GM18520 (cell line): ENCODE results near the gene NOVA2.

Source experiments
- ATAC-seq: cut with Tn5 transposase; IDR thresholded peaks from one replicate; pipeline ENCODE4 v1.9.1; 2021; ENCODE audit not compliant: unreplicated experiment

Gene NOVA2

DNA sequence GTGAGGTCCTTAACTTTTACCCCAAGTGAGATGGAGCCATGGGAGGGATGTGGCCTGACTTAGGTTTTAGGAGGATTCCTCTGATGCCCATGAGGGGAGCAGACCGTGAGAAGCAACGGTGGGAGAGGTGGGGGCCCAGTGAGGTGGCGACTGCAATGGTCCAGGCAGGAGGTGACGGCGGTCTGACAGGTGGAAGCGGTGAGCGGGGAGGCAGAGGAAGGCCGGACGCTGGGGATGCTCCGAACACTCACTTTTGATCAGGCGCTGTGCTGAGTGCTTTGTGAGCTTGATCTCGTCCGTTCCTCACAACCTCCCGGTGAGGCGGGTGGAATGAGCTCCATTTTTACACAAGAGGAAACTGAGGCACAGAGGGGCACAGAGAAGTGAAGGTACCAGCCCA is 11.6 kb downstream of the NOVA2 start:
- no peak for ATAC-seq

DNA sequence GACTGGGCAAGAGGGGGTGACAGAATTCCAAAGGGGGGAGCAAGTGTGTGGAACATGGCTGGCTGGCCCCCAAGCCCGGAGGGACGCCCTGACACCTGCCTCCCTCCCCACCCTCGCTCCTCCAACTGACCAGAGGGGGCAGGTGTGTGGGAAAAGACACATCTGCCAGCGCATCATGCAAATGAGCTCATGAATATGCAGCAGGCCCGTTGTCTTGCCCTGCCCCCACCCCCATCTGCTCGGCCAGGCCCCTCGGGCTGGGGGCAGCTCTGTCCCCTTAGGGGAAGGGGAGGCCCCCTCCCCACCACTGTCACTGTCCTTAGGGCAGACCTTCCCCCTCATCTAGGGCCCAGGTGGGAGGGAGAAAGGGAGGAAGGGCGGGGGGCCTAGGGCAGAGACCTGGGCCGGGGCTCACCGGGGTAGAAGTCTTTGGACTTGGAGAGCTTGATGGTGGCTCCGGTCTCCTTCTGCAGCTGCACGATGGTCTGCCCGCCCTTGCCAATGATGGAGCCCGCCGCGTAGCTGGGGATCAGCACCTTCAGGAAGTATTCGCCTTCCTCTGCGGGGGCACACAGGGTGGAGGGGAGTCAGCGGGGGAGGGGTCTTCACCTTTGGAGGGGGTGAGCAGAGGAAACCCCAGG is 12.9 kb downstream of the NOVA2 start:
- no peak for ATAC-seq

DNA sequence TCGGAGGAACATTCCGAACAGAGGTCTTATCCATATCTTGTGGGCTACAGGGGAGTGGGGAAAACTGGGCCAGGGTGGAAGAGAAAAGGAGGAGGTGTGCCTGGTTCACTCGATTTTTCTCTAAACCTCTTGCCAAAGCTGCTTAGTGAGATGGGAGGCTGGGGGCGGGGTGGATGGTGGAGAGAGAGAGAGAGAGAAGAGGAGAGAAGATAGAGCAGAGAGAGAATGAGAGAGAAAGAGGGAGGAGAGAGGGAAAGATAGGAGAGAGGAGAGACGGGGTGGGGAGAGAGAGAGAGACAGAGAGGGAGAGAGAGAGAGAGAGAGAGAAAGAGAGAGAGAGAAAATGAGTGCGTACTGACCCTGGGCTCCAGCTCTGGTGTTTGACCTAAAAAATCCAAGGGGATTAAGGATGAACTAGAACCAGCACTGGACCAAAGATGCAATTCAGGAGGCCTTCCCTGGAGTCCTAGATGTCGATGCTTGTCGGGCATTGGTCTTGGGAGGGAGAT is 14.1 kb downstream of the NOVA2 start:
- ATAC-seq, result no peak

DNA sequence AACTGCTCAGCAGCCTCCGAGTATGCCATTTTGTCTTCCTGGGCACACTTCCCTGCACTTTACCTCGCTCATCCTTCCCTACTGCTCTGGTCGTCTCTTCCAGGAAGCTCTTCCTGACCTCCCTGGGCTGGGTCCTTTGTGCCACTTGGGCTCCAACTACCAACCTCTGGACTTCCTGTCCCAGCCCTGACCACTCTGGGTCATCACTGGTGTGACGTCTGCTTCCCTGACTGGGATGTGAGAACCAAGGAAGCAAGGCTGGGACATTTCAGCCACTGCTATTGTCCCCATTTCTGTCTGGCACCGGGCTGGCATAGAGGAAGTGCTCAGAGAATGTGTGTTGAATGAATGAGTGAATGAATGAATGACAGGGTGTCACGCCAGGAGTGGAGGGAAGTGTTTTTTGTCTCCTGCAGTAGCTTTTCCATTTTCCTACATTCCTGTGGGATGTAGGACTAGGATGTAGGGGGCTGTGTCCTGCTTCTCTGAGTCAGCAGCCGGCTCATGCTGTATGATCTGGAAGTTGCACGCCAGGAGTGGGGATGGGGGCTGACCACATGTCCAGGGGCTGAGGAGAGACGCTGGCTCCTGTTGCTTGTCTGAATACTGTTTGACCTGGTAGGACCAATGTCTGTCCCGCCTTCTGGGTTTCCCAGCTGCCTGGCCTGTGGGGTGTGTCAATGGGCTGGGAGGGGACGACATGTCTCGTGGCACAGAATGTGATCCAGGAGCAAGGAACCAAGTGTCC is 14.7 kb downstream of the NOVA2 start:
- ATAC-seq, result no peak

DNA sequence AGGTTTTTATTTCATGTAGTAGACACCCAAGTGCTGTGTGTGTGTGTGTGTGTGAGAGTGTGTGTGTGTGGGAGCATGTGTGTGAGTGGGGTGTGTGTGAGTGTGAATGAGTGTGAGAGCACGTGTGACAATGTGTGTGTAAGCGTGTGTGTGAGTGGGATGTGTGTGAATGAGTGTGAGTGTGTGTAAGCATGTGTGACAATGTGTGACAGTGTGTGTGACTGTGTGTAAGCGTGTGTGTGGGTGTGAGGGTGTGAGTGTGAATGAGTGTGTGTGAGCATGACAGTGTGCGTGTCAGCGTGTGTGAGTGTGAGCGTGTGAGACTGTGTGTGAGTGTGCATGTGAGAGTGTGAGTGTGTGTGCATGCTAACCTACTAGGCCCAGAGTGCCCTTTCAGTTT is 15.3 kb downstream of the NOVA2 start:
- ATAC-seq, result no peak

DNA sequence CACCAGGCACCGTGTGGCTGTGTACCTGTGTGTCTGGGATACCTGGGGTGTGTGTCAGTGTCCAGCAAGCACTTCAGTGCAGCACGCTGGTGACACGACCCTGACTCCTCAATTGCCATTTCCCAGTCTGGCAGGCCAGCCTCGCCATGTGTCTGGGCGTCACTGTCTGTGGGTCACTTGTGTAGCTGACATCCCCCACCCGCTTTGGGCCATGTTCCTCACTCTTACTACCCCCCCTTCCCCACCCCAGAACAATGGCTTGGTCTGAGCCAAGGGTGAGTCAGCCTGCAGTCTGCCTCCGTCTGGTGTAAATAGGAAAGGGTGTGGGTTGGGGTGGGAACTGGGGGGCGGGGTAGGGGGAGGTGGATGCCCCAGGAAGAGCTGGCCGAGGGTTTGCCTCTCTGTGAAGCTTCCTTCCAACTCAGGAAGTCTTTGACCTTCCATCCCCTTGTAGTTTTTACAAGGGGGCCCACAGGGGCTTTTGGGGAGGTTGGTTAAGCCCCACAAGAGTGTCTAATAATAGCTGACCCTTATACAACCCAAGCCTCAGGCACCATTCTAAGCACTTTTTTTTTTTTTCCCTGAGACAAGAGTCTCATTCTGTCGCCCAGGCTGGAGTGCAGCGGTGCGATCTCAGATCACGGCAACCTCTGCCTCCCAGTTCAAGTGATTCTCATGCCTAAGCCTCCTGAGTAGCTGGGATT is 17.6 kb downstream of the NOVA2 start:
- ATAC-seq, result no peak

DNA sequence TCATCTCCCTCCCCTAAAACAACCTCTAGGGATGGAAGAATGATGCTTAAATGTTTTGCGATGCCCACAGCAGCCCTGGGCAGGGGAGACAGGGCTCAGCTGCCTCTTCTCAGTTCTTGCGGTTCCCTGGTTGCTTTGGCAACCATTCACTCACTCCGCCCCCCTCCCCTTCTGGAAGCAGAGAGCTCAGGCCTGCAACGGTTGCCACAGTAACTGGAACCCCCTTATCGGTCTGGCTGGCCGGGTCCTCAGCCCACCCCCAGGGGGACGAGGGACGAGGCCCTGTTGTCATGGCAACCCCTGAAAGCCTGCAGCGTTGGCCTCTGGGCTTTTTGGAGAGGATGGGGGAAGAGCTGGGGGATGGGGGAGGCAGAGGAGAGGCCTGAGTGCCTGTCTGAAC is 19.5 kb downstream of the NOVA2 start:
- ATAC-seq, result no peak

DNA sequence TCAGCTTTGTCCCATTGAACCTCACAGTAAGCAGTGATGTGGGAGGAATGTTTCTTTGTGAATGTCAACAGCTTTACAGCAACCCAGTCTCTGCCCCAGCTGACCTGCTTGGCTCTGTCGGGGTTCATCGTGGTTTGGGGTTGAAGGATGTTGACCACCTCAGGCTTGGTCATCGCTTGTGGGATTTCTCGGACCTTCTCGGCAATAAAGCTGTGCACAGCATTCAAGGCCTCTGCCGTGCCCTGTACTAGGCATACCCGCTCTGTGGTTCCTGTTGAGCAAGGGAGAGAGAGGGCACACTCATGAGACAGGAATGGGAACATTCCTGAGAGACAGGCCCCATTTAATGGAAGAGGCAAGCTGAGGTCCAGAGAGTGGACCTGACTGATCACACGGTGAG is 20.0 kb downstream of the NOVA2 start:
- ATAC-seq, result no peak

DNA sequence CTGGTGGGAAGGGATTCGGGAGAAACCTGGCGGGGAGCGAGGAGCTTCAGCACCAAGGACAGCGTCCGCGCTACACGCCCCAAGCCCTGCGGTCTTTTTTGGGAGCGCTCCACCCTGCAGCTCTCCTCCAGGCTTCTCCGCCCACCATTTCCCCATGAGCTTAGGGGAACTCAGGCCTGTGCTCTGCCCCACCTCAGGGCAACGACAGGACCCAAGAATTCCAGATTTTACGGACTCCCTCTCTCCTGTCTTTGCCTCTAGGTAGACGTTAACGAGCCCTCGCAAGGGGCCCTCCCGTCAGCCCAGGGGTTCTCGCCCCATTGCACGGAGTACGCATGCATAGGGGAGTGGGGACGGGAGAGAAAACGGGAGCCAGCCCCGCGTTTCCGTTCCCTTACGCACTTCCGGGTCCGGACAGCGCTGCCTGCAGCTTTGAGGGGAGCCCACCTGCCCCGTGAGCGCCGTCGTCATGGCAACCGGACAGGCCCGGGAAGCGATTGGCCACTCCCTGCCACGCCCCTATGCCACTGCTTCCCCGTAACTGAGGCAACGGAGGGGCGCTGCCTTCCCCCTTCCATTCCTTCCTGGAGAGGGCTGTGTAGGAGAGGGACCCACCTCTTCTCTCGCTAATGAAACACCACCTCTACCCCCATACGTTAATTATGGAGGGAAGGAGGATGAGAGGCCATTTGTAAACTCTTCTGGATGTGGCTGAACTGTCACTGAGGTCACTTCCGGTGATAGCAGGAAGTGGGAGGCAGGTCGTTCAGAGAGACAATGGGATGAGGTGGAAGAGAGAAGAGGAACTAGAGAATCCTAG is 20.8 kb downstream of the NOVA2 start:
- no peak for ATAC-seq

DNA sequence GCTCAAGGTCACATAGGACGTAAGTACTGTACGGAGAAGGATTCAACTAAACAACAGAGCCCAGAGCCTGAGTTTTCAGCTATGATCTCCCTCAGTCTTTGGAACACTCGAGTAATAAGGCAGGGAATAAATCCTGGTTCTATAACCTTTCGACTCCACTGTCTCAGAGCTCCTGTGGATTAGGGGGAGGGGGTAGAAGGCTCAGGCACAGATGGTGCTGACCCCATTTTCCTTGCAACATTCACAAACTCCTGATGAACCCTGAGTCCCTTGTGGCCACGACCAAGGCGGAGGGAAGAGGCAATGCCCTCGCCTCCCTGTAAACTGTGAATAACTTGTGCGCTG is 21.4 kb downstream of the NOVA2 start:
- no peak for ATAC-seq

DNA sequence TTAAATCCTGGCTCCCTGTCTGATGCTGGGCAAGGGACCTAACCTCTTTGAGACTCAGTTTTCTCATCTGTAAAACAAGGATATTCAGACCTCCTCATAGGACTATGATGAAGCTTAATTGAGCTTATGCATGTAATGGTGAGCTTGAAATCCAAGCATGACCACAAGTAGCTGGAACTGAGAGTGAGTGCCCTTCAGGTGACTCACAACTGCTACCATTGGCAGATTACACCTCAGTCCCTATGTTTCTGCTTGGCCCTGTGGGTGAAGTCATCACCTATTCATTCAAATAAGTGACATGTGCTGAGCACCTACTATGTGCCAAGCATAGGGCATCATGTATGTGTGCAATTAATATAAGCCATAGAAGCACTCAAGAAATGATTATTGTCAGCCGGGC is 25.7 kb downstream of the NOVA2 start:
- no peak for ATAC-seq

DNA sequence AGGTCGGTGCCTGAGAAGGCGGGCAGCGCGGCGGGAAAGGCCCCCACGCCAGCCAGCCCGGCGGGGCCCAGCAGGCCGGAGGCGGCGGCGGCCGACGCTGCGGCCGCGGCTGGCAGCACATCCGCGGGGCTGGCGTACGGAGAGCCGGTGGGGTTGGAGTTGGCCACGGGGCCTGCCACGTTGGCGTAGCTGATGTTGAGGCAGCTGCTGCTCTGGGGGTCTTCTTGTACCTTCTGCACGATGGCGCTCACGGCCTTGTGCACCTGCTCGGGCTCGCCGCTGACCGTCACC is 33.2 kb downstream of the NOVA2 start:
- no peak for ATAC-seq

DNA sequence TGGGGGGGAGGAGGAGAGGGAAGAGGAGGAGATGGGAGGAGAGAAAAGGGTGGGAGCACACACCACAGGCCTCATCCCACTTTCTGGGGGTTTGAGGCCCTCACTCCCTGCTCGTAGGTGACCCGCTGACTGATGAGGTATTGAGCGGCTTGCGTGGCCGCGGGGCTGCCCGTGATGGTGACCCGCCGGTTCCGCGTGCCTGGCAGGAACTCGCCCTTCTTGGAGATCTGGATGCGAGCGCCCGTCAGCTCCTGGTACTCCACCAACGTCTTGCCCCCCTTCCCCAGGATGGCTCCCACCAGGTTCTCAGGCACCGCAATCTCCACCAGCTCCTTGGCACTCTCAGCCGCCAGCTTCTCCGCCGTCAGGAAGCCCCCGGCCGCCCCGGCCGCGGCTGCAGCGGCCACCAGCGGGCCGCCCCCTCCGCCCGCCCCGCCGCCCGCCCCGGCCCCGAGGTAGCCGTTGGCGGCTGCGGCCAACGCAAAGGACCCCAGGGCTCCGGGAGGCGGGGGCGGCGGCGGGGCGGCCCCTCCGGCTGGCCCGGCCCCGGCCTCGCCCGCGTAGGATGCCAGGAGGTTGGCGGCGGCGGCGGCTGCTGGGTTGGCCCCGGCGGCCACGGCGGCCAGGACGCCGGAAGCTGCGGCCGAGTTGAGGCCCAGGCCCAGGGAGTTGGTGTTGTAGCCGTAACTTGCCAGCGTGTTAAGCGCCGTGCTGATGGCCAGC is 33.7 kb downstream of the NOVA2 start:
- ATAC-seq, result no peak

DNA sequence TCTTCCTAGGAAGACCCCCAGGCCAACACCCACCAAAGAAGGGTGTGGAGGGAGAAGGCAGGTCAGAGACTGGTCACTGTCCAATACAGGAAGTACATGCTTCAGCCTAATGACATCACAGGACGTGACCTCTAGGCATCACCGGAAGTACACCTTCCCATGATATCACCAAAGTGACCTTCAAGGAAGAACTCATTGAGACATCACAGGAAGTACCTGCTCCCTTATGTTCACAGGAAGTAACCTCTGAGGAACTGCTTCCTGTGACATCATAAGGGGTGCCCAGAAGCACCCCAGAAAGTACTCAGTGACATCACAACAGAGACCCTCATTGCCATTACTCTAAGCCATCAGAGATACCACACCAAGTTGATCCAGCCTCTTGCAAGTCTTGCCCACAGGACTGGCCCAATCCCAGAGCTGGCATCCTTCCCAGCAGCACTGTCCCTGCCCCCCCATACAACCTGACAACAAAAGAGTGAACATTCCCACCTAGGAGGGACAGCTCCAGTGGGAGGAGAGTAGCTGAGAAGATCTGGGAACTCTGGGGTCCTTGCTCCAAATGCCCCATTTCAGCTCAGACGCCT is 34.8 kb downstream of the NOVA2 start:
- ATAC-seq, result no peak

DNA sequence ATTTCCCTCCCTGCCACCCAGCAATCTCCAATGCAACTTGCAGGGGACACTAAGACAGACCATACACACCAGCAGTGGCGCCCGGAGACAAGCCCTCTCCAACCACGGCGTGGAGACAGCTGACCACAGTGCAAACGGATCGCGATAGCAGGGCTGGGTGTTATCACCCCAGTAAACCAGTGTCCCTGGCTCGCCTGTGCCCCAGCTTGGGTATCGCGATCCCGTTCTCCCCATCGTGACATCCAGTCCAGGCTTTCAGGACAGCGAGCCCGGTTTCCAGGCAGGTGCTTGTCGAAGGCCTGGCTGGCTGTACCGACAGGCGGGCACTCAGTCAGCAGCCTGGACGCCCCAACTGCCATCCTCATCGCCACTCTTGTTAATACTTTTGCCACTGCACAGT is 38.4 kb downstream of the NOVA2 start:
- ATAC-seq, result no peak

DNA sequence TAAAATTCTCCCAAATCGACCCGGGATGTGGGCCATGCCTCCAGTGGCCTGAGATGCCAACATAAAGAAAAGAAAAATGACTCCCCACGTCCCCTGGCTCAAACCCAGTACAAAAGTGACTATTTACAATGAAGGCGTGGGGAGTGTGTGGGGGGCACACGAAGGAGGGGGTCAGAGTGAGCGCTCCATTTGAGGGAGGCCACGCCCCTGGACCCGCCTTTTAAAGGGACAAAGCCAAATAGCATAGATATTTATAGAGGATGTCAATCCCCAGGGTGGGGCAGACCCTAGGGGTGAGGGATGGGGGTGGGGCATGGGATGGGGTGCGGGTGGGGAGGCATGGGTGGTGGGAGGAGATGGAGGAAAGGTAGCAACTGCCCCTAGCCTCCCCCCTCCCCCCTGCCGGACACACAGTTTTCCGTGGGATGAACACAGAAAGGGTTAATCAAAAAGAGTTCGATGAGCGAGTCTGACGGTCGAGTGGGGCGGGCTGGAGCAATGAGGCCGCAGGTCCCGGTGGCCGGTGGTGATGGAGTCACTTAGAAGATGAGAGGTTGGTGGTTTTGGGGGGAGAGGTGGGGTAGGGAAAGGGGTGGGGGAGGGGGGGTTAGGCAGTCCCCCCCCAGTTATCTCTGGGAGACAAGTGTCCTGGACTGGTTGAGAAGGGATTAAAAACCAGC is 39.0 kb downstream of the NOVA2 start:
- no peak for ATAC-seq

DNA sequence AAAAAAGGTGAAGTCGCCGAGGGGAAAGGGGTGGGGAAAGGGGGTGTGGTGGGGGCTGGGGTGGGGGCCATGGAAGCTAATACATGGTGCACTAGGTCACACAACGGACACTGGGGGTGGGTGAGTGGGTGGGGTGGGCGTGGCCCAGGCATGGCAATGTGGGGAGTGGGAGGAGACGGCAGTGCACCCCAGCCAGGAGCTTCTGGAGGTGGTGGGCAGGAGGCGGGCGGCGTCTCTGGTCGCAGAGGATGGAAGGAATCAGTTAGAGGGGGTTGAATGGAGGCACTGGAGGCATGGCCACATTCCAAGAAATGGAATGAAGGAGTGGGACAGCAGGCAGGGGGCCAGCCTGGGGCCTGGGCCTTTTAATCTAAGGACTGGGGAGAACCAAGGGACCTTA is 39.9 kb downstream of the NOVA2 start:
- no peak for ATAC-seq

DNA sequence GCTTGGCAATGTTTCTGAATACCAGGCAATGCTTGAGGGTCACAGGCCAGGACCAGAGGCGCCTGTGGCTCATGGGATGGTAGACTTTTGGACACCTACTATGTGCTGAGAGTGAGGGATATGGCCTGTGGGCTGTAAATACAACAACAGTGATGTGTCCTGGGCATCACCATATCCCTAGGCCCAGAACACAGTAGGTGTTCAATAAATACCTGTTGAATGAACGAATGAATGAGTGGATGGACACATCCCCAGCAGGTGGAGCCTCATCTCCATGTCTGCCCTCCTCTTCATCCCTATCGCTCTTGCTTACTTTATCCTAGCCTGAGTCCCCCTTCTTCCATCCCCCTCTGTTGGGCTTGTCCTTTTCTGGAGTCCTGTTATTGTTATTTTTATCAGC is 42.6 kb downstream of the NOVA2 start:
- no peak for ATAC-seq

DNA sequence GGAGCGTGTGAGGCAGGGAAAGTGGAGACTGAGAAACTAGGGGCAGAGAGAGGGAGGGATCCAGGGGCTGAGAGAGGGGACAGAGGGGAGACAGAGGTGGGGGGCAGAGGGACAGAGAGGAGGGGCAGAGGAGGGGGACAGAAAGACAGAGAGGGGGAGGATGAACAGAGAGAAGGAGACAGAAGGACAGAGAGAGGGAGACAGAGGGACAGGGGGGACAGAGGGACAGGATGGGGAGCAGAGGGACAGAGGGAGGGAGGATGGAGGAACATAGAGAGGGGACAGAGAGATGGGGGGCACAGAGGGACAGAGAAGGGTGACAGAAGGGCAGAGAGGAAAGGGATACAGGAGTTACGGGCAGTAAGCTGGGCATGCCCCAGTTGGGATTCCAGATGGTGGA is 44.4 kb downstream of the NOVA2 start:
- no peak for ATAC-seq
